Jurkat, Clone E6-1 (cell line): Measurements from ENCODE around the gene PPM1K.
A peak's percentile ranks its signal among the peaks of the same experiment; 100 is the strongest.

Experiments used
- DNase-seq: peaks from one replicate; pipeline ENCODE4 v3.0.0-alpha.2; 2011; ENCODE audit warnings: low read depth, low spot score
- H3K4me3 ChIP-seq: 2 replicates; pipeline ENCODE4 v1.5.1; 2011; ENCODE audit warnings: mild to moderate bottlenecking, low read length, control low read depth, moderate library complexity

PPM1K gene

DNA sequence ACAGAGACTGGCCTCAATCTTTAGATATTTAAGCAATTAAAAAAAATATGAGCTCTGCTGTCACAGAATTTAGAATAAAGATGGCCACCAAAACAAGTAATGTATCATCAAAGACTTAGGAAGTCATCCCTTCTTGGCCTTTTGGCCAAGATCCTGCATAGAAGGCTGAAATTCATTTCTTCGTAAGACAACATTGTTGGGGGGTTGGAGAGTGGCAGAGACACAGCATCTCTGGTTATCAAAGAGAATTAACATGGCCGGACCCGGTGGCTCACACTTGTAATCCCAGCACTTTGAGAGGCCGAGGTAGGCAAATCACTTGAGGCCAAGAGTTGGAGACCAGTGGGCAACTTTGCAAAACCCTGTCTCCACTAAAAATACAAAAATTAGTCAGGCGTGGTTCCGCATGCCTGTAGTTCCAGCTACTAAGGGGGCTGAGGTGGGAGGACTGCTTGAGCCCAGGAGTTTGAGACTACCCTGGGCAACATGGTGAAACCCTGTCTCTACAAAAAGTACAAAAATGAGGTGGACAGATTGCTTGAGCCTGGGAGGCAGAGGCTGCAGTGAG lies 4.0 kb downstream of the PPM1K start:
- DNase-seq, result no peak
- H3K4me3 ChIP-seq, result no peak overlapping the region

DNA sequence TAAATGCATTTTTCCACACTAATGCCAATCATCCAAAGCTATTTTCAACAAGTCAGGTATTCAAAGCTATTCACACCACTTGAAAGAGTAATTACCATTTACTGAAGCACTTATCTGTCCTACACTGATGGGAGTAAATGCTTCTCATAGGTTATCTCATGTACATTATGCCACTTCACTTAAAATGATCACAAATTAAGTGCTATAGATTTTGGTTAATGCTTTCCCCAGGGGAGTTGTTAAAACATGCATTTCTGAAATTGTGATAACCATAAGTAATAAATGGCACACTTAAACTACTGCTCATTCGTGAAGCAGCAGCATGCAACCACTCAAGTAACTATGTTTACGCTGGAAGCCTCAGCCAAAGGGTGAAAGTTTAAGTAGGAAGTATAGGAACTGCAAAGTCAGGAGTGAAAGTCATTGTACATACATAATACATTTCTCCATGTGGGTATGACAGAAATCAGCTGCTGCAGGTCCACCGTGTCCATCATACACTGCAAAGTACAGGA lies 6.6 kb downstream of the PPM1K start:
- no peak overlapping the region for H3K4me3 ChIP-seq
- no peak for DNase-seq

DNA sequence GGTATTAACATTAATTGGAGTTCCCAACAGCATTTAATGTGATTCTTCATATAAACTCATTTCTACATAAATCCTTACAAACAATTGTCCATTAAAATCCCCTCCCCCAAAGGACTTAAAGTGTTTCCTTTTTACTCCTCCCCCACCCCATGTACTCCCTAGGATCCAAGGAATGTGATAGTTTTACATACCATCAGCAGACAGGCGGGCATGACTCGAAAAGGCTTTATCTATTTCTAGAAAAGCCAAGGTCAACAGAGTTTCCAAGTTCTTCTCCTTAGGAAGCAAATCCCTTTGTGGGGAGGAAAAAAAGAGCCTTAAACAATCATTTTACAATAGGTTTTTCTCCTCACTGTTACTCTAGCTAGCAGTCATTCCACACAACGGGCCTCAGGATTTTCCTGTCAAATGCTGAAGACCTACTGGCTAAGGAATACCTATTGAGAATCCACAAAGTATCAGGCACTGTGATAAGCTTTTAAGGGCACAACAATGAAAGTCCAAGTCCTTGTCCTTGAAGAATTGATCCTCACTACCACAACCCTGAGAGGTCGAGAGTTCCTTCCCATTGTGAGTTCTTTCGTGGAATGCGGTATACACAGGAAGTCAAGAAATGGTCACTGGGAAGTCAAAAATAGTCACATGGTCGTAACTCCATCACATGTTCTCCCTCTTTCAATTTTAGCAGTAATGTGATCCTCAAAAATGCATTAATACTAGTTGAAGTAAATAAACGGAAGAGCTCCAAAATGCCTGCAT lies 7.2 kb downstream of the PPM1K start:
- no peak overlapping the region for H3K4me3 ChIP-seq
- no peak for DNase-seq

DNA sequence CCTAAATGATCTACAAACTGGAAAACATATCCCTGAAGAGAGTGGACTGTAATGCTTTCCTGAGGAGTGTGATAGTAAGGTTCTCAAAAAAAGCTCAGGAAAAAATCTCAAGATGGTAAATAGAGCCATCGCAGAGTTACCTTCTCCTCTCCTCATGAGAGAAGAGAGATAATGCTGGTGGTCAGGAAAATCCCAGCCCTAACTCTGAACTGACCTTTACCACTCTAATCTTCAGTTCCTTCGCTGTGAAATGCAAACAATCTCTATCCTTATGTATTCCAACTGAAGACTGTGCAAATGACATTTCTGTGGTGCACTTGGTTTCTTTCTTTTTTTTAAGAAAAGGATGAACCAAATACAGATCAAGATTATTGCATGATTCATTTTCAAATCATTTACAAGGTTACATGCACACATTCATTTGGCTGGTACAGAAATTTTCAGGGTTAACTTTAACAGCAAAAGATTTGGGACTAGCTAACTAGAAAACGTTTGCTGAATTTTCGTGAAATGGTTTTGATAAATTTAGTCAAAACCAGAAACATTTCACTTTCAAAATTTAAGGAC lies 8.3 kb downstream of the PPM1K start:
- DNase-seq, result no peak
- no peak overlapping the region for H3K4me3 ChIP-seq

DNA sequence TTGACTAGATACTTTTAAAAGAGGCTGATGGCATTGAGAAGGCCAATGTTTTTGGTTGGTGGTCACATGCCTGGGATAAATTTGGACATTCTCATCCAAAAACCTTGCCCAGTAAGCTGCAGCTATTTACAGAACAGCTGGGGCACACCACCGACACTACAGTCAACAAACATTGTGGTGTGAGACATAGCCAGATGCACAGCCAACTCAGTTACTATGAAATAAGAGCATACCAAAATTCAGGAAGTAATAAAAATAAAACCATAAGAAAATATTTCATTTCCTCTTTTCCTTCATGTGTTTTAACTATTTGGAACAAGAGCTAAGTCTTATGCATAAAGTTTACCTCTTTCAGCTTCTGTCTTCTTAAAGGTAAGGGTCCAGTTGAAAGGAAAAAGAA lies 8.8 kb downstream of the PPM1K start:
- no peak for DNase-seq
- H3K4me3 ChIP-seq, result no peak overlapping the region

DNA sequence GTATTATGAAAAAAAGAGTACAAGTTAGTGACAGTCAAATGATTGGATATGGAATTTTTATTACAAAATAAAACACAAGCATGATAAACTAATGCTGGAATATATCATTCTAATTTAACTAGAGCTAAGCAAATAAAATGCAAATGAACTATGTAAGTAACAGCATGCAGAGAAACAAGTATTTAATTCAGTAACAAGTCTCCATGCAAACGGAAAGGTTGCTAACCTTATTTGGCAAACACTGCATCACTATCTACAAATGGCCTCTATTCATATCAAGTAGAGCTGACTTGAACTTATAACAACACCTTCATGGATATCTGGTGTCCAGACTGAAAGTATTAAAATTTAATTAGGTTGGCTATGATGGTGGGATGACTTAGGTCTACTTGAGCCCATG lies 15.4 kb downstream of the PPM1K start:
- no peak overlapping the region for H3K4me3 ChIP-seq
- DNase-seq, result no peak

DNA sequence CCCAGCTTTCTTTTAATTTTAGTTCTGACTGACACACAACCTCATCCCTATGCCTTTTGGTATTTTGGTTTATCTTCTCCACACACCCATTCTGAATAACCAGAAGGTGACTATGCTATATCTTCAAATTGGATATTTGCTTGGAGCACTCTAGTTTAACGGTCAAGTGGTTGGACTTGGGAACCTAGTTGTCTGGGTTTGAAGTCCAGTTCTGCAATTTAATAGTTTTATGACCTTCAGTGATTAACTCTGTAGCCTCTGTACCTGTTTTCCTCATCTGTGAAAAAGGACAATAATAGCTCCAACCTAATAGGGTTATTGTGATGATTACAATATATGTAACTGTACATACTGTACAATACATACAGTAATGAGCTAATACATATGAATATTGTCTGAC lies 20.0 kb downstream of the PPM1K start:
- DNase-seq, result no peak
- no peak overlapping the region for H3K4me3 ChIP-seq

DNA sequence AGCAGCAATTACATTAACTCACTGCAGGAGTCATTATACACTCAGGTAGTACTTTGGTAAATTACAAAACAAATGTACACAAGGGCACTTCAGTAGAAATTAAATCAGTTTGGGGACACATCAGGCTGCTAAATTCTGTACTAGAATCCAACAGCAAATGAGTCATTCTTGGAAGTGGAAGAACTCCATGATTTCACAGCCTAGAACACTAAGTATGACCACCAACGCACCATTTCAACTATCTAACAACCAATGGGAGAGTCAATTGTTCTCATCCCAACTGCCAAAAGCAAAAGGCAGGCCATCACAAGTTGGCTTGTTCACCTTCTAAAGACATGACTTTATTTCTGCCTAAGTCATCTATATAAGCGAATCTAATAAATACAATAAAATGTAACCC lies 26.6 kb downstream of the PPM1K start:
- no peak for DNase-seq
- no peak overlapping the region for H3K4me3 ChIP-seq

DNA sequence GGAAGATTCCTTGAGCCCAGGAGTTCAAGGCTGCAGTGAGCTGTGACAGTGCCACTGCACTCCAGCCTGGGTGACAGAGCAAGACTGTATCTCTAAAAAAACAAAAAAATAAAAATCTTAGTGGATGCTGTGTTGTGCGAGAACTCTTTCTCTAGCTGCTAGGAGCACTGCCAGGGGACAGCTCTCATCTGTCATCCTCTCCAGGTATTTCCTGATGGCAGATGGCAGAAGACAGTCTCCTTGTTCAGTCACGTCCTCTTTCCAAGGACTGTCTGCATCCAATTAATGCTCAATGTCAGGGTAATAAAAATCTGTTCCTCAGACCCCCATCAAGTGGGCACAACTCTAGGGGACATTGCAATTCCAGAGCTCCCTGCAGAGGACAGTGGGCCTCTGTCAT lies 29.2 kb downstream of the PPM1K start:
- no peak overlapping the region for H3K4me3 ChIP-seq
- DNase-seq, result no peak

DNA sequence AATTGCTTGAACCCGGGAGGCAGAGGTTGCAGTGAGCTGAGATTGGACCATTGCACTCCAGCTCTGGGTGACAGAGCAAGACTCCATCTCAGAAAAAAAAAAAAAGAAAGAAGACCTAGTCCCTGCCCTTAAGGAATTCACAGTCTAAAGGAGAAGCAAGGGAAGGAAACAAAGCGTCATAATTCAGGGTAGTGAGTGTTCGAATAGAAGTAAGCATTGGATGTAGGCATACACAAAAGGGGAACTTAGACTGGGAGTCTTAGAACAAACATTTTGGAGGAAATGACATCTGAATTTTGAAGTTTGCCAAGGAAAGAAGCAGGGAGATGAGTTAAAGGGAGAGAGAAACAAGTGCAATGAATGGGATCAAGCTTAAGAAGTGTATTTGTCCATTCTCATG lies 32.4 kb downstream of the PPM1K start:
- no peak for DNase-seq
- H3K4me3 ChIP-seq, result no peak overlapping the region

DNA sequence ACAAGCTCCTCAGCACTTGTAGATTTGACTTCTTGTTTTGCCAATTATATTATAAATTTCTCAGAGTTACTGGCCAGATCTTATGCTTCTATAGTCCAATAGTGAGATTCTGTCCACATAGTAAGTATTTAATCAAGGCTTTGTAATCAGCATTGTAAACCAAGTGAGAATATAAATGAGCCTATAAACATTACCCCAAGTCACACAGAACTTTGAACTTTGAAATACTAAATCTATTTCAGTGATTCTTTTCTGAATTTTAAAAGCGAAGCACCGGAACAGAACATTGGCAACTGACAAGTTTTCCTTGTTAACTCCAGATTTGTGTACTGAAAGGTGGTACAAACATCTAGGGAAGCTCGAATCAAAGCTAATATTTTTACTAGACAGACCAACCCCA lies 37.2 kb downstream of the PPM1K start:
- no peak overlapping the region for H3K4me3 ChIP-seq
- DNase-seq, result no peak

DNA sequence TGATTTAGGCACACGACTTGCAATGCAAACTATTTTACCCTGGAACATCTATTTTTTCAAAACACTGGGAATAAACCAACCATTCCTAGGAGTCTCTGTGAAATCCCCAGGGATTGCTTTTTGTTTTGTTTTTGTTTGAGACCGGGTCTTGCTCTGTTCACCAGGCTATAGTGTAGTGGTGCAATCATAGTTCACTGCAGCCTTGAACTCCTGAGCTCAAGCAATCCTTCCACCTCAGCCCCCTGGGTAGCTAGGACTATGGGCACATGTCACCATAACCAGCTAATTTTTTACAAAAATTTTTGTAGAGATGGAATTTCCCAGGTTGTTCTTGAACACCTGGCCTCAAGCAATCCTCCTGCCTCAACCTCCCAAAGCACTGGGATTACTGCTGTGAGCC lies 37.8 kb downstream of the PPM1K start:
- DNase-seq, result no peak

DNA sequence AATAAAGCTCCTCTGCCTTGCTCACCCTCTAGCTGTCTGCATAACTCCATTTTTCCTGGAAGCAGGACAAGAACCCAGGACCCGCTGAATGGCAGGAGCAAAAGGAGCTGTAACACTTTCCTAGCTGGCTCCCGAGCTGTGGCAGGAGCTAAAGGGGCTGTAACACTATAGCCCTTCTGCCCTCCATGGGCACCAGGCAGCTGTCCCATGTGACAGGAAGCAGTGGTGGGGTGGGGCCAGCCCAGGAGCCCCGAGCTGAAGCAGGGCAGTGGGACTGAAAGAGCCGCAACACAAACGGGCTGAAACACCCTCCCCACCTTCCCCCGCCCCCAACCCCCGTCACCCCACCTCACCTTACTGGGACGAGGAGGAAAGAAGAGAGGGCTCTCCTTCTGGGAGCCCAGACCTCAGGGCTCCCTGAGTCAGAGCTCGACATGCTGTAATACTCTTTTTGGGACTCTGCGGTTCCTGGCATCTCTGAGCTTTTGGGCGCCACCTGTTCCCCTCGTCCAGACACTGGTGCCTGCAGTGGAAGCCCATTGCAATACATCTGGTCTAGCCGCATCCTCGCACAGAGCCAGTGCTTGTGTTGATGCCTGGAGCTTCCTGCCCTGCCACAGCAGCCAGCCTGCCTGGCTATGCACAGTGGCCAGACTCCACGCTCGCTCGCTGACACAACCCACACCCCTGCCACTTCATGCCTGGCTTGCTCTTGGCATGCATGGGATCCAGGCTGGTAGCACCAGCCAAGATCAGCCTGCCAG lies 39.4 kb downstream of the PPM1K start:
- DNase-seq, result no peak
- H3K4me3 ChIP-seq, result no peak overlapping the region

More for the DNA sequence above, 37.8 kb downstream of the PPM1K start:
- H3K4me3 ChIP-seq, result no peak overlapping the region

DNA sequence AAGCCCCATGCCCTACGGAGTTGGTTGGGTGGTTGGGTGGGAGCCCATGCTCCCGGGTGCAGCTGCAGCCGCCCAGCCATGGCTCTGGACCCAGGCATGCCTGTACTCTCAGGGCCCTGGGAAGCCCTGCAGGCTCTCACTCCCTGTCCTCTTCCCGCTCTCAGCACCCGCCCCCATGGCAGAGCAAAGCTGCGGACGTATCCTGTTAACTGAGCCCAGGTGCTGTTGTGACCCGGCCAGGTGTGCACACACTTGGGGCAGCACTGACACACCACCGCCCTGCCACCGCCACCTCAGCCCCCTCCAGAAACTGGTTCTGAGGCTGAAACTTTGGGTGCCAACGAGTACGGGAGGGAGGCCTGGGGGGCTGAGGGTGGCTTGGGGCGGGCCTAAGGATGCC lies 40.3 kb downstream of the PPM1K start:
- DNase-seq, result no peak
- H3K4me3 ChIP-seq, result no peak overlapping the region

DNA sequence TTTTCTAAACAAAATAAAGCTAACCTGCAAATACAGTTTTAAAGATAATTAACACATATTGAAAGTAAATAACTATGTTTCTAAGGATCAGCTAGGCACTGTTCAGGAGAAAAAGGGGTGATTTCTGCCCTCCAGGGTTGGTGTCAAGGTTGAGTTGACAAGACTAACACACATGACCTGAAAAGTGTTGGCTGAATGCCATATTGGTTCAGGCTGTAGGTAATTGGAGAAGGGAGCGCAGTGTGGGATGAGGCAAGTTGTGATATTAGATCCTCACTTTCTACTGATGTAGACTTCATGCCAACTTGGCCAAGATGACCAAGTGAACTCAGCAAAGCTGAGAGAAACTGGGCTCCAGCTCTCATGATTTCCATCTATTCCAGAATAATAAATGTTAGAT lies 42.2 kb downstream of the PPM1K start:
- no peak overlapping the region for H3K4me3 ChIP-seq
- no peak for DNase-seq

DNA sequence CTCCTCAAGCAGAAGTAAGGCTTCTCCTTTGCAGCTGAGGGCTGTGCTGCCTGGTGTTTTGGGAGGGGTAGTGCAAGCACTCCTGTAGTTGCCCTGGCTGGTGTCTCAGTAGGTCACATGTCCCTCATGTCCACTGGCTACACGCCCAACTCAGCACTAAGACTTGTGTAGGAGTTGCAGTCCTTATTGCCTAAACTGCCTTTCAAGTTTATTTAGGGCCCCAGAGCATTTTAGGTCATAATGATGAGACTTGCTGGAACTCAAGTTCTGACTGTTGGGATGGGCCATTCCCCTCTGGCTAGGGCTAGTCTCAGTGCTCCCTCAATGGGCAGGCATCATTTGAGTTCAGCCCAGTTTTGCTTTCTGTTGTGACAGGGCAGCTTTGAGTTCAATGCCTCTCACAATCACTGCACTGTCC lies 44.1 kb downstream of the PPM1K start:
- DNase-seq, result no peak
- H3K4me3 ChIP-seq, result no peak overlapping the region

DNA sequence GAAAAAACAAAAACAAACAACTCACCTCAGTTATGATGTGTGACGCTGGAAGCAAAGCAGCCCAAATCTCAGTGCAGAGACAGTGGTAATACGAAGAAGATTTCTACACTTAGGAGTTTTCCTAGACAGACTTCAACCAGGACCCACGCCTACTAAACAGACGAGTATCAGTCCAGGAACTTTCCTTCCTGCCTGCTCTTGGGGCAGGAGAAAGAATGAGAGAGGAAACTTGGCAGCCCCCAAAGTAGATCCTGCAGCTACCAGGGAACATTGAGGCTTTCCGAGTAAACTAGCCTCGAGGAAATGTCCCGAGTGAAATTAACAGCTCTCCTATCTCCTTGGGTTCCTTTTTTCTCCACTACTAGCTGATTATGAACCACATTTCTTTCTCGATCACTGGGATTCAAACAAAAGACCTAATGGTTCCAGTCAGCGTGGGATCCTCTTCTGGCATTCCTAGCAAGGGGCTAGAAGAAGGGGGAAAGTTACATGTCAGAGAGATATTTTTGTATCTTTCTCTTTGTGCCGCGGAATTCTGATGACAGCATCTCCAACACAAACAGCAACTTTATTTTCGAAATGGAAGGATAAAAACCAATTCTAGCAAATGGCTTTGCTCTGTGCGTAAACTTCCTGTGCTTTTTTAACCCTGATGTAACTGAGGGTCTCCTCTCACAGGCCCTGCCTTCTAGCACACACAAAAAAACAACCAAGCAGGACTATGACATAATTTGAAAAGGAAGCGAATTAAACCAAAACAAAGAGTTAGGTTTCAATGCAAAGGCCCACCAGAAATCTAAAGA lies 53.2 kb downstream of the PPM1K start:
- DNase-seq, result no peak
- no peak overlapping the region for H3K4me3 ChIP-seq

DNA sequence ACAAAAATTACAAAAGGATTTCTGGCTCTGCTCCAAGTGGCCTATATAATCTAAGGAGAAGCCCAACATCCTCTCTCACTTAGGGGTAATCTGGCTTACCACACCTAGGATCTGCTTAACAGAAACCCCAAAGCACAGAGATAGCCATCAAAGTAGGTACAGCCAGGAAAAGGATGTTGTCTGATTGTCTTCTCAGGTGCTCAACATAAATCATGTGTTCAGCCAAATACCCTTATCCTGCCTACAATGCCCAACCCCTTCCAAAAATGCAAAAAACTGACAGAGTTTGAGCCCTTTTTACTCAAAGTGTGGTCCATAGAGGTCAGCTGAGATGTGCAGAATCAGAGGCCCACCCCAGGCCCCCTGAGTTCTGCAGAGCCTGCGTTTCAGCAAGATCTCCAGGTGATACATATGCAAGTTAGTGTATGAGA lies 53.9 kb downstream of the PPM1K start:
- peak; percentile 61 for DNase-seq
- no peak overlapping the region for H3K4me3 ChIP-seq

DNA sequence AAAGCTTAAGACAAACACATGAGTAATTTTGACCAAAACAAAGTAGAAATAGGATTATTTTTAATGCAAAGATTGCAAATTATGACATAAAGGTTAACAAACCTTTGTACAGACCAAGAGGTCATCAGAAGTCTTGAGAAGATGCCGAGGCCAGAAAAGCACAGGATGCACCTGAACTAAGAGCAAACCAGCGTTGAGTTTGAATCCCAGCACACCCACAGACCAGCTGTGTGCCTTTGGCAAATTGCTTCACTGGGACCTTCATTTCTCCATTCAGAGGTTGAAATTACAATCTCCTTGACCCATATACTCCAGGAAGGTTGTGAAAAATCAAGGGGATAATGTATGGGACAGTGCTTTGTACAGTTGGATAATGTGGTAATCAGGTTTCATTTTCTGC lies 56.6 kb downstream of the PPM1K start:
- no peak for DNase-seq
- H3K4me3 ChIP-seq, result no peak overlapping the region
